ENCODE results near the gene ZNF385A.

DNA sequence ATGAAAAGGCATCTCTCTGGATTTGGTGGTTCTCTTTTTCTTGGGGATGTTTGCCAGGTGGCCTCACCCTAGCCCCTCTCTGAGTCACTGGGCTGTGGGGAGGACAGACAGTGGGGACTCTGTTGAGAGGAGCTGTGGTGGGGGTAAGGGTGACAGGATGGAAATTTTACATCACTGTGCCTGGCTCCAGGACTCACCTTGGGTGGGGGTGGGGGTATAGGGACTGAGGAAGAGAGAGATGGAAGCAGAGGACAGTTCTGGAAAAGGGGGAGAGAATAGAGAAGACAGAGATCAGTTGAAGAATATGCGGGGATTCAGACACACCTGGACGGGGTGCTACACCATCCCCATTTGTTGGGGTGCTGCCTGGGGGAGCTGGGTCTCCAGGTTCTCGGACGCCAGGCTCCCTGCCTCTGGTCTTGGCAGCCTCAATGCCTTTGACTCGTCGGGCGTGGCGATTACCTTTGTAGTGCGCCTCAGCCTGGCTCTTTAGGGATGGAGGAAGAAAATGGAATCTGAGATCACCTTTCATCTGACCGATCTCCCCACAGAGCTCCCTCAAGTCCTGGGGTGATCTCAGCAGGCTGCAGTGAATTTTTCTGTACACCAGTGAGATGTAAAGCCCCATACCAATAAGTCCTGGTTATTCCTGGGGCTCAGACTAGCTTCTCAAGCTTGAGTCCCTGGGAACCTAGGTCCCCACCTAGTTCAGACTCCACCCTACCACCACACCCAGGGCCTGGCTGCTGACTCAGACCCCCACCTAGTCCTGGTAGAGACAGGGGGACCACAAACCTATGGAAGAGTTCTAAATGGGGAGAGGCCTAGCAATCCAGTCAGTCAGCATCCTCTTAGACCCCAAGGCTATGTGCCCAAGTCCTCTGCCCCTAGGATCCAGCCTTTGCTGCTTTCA, 10.6 kb downstream of the ZNF385A start:
- no peak for TF ChIP-seq GATA2 (IDR thresholded peaks at IDR 0.05; ENCODE audit: low read depth, low read length)
- no peak for TF ChIP-seq GATA3 (IDR thresholded peaks at IDR 0.05; ENCODE audit: low read depth, low read length)

Data from SH-SY5Y (cell line).